Activated gamma-delta T cell (primary cell): ENCODE data around the gene ZNF575.

ENCODE experiments used
- DNase-seq: peaks from one replicate; lab custom pipeline; 2025; lab: John Stamatoyannopoulos, UW
- total RNA-seq, 2 donors: gene quantifications; one replicate each; lab custom pipeline; 2026; lab: John Stamatoyannopoulos, UW

Gene ZNF575
- total RNA-seq: 0.09 to 0.56 reads per million in 2 donors

- peak; percentile 60 for DNase-seq
These were observed at the start of gene ZNF575 for GRCh38 chr19:43532962-43533545. ZNF575 (plus strand) TSS chr19:43533188; CDS start chr19:43534423, 1,235 bp downstream.

- DNase-seq: no peak
These were observed 49.7 kb upstream of the ZNF575 start for GRCh38 chr19:43483281-43483680.

- DNase-seq: no peak
These were observed 47.0 kb upstream of the ZNF575 start for GRCh38 chr19:43485951-43486350.

- DNase-seq: no peak
These were observed 46.6 kb upstream of the ZNF575 start for GRCh38 chr19:43486412-43486811.

- DNase-seq: no peak
These were observed 44.8 kb upstream of the ZNF575 start for GRCh38 chr19:43488179-43488578.

- DNase-seq: no peak
These were observed 43.7 kb upstream of the ZNF575 start for GRCh38 chr19:43489310-43489709.

GRCh38 chr19:43489979-43490599, 42.9 kb upstream of the ZNF575 start:
- no peak for DNase-seq

GRCh38 chr19:43490759-43491158, 42.2 kb upstream of the ZNF575 start:
- no peak for DNase-seq

- no peak for DNase-seq
These were observed 37.9 kb upstream of the ZNF575 start for GRCh38 chr19:43495082-43495481.

GRCh38 chr19:43496960-43497359, 36.0 kb upstream of the ZNF575 start:
- no peak for DNase-seq

GRCh38 chr19:43498233-43498842, 34.6 kb upstream of the ZNF575 start:
- no peak for DNase-seq

- DNase-seq: no peak
These were observed 33.9 kb upstream of the ZNF575 start for GRCh38 chr19:43499042-43499441.

GRCh38 chr19:43501661-43502418, 31.1 kb upstream of the ZNF575 start:
- DNase-seq: no peak

GRCh38 chr19:43502419-43502976, 30.5 kb upstream of the ZNF575 start:
- no peak for DNase-seq

GRCh38 chr19:43503501-43504425, 29.2 kb upstream of the ZNF575 start:
- DNase-seq: peak; percentile 87

GRCh38 chr19:43504426-43505185, 28.4 kb upstream of the ZNF575 start, which contains the start of gene PHLDB3:
PHLDB3 (minus strand) TSS chr19:43504746; CDS start chr19:43504118, 628 bp downstream.
- DNase-seq: no peak

GRCh38 chr19:43505186-43505456, 27.9 kb upstream of the ZNF575 start:
- no peak for DNase-seq

- no peak for DNase-seq
These were observed 27.0 kb upstream of the ZNF575 start for GRCh38 chr19:43505941-43506340.

GRCh38 chr19:43506629-43507028, 26.4 kb upstream of the ZNF575 start:
- DNase-seq: no peak

- DNase-seq: no peak
These were observed 25.1 kb upstream of the ZNF575 start for GRCh38 chr19:43507880-43508279.

GRCh38 chr19:43510713-43511112, 22.3 kb upstream of the ZNF575 start:
- no peak for DNase-seq
